ENCODE data around the gene SPACA1. TPM values are rescaled to one million over a fixed set of nuclear protein-coding genes. Genes with fewer than 3 reads are reported as not detected.

SPACA1 gene, protein sequence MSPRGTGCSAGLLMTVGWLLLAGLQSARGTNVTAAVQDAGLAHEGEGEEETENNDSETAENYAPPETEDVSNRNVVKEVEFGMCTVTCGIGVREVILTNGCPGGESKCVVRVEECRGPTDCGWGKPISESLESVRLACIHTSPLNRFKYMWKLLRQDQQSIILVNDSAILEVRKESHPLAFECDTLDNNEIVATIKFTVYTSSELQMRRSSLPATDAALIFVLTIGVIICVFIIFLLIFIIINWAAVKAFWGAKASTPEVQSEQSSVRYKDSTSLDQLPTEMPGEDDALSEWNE
- total RNA-seq (2012; rRNA removed), result not detected in 2 replicates
- not detected in 2 replicates for polyA plus RNA-seq (2012; rRNA removed)
- not detected in 2 replicates for polyA plus RNA-seq (2012; cell fraction: cytosol; rRNA removed)
- polyA plus RNA-seq (2012; cell fraction: nucleus; rRNA removed; ENCODE audit: low replicate concordance), result not detected in 2 replicates
- Bru-seq, nascent RNA, result not detected
- not detected for BruChase-seq, experiment 1, labeled RNA remaining after a 6-hour chase
- BruChase-seq, experiment 2, labeled RNA remaining after a 2-hour chase, result not detected
- long read RNA-seq, result 0 reads

DNA sequence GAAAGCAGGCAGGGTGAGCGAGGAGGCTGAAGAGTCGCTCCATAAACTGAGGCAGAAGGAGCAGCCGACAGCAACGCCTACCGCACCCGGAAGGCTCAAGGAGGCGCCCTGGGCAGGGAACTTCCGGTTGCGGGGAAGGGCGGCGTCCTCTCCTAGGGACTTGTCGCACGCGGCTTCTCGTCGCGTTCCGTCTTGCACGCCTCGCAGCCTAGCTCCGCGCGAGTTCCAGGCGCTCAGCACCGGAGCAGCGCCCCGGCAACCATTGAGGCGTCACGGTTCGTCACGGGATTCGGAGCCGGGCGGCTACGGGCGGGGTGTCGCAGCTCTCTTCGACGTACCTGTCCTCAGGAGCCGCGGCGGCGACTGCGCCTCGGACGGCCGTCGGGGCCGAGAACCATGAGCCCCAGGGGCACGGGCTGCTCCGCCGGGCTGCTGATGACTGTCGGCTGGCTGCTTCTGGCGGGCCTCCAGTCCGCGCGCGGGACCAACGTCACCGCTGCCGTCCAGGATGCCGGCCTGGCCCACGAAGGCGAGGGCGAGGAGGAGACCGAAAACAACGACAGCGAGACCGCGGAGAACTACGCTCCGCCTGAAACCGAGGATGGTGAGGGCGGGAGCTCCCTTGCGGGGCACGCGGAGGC, at the start of gene SPACA1:
TSS of gene SPACA1 (plus strand) at position 332 of the 641 bp plus-strand sequence. CDS start at position 397, 65 bp downstream.
- BruUV-seq (replicated peaks), result no TSS peak
- CTCF ChIA-PET, result no interaction called here
- H3K14ac ChIP-seq (replicated peaks; ENCODE audit: low read depth, low read length), result no peak within 1 kb of the TSS
- peak within 1 kb of the TSS; percentile 70 for H2AFZ ChIP-seq (replicated peaks; ENCODE audit: low read length, poor library complexity)
- no peak within 1 kb of the TSS for H4K91ac ChIP-seq (ENCODE audit: insufficient read depth, low read depth, low read length)
- no peak within 1 kb of the TSS for H2BK5ac ChIP-seq (ENCODE audit: low read depth, low read length, poor library complexity, severe bottlenecking)
- POLR2A ChIA-PET (ENCODE audit: unreplicated experiment), result no interaction called here
- intact Hi-C loops (cut with micrococcal nuclease) (no loop called here), in situ Hi-C loops (cut with MboI; ENCODE audit: low sequenced_read_pairs) (no loop called here), dilution Hi-C loops (cut with HindIII; ENCODE audit: low sequenced_read_pairs, unreplicated experiment) (no loop called here)
- no peak within 1 kb of the TSS for H3K56ac ChIP-seq (ENCODE audit: extremely low read depth, insufficient read depth, low read length)
- H3K27me3 ChIP-seq (ENCODE audit: control insufficient read depth, insufficient read depth, low read length), result peaks cover 1% of the 10 kb centered on the region; the same call in 1 of the 2 replicates
- peaks cover 4% of the 10 kb centered on the region; the same call in 1 of the 2 replicates for H3K9me3 ChIP-seq (ENCODE audit: control insufficient read depth, insufficient read depth, low read length)
- H2BK120ac ChIP-seq (ENCODE audit: low read depth, low read length), result no peak within 1 kb of the TSS
- H2BK20ac ChIP-seq (ENCODE audit: low read depth, low read length), result no peak within 1 kb of the TSS
- H4K20me1 ChIP-seq (ENCODE audit: insufficient read depth, low read length), result no peaks in the 10 kb centered on the region
- 0 out of 2 replicates have a peak within 1 kb of the TSS, but pooled peaks have one; percentile 7 for H3K4me3 ChIP-seq (ENCODE audit: insufficient read depth, low read depth, low read length)
- no peak within 1 kb of the TSS for H2AK5ac ChIP-seq (ENCODE audit: low read depth, low read length)
- H3K9me1 ChIP-seq (ENCODE audit: insufficient read depth, low read length), result no peaks in the 10 kb centered on the region
- 49% methylated on average over 33 of the region's 77 CpGs; no CpG with 5 or more reads in 1 of the 2 experiments for WGBS, 2 experiments (ENCODE audit: extremely low coverage in 2 of 2, insufficient read length in 1 of 2)
- H3K4me1 ChIP-seq (ENCODE audit: control insufficient read depth, insufficient read depth, low read length), result no peaks in the 10 kb centered on the region
- no peak within 1 kb of the TSS for H3K23ac ChIP-seq (ENCODE audit: low read depth, low read length)
- H3K36me3 ChIP-seq (ENCODE audit: control insufficient read depth, insufficient read depth, low read length), result no peaks in the 10 kb centered on the region
- no peak within 1 kb of the TSS for H4K5ac ChIP-seq (ENCODE audit: low read depth, low read length)
- no peak within 1 kb of the TSS for H3K9ac ChIP-seq (ENCODE audit: low read depth, low read length)
- H3K18ac ChIP-seq (ENCODE audit: low read depth, low read length), result no peak within 1 kb of the TSS
- no peak within 1 kb of the TSS for H3K27ac ChIP-seq (ENCODE audit: insufficient read depth, low read length)
- ATAC-seq (ENCODE audit: low read depth) (no peak), DNase-seq (no peak)
- no peak within 1 kb of the TSS for H4K8ac ChIP-seq (ENCODE audit: low read depth in 2 of 2, low read length in 2 of 2)
- TF ChIP-seq MAZ (IDR thresholded peaks at IDR 0.05; ENCODE audit: borderline replicate concordance, low read depth, low read length), result no peak
- no peak for TF ChIP-seq FOS (IDR thresholded peaks at IDR 0.05; ENCODE audit: low read depth, low read length)
- TF ChIP-seq CHD1 (IDR thresholded peaks at IDR 0.05; ENCODE audit: low read depth, low read length), result no peak
- no peak for TF ChIP-seq SMC3 (IDR thresholded peaks at IDR 0.05; ENCODE audit: low read depth, low read length)
- no peak within 1 kb of the TSS for H2AK9ac ChIP-seq (replicated peaks; ENCODE audit: low read depth, low read length, poor library complexity)
- no peaks in the 10 kb centered on the region for H3K79me1 ChIP-seq (ENCODE audit: low read depth in 1 of 2, low read length in 2 of 2)
- H3K4ac ChIP-seq (ENCODE audit: low read depth, low read length), result no peak within 1 kb of the TSS
- H2BK15ac ChIP-seq (ENCODE audit: low read depth, low read length), result no peak within 1 kb of the TSS
- H3K4me2 ChIP-seq (ENCODE audit: low read depth, low read length), result no peak within 1 kb of the TSS
